SK-N-SH treated with all-trans-retinoic acid at 6 μM for 48 hours (cell line): ENCODE measurements around the gene NLRP13.

Experiments
- ATAC-seq: fragments of 200-7000 bp; cut with Tn5 transposase; 3 replicates; pipeline ENCODE4 v1.9.1; 2020; ENCODE audit warnings: mild to moderate bottlenecking, moderate library complexity
- ARNTL ChIP-seq: fragments of 450-650 bp; formaldehyde crosslinking; IDR thresholded peaks from 2 replicates; pipeline ENCODE4 v1.5.0; 2020; ENCODE audit warnings: low read depth, mild to moderate bottlenecking, moderate library complexity, borderline replicate concordance
- BACH2 ChIP-seq: fragments of 250-450 bp; sonication (Bioruptor Pico); IDR thresholded peaks from 2 replicates; pipeline ENCODE4 v1.9.0; 2021; ENCODE audit warnings: mild to moderate bottlenecking, borderline replicate concordance
- ESRRG ChIP-seq: fragments of 250-450 bp; sonication (Bioruptor Pico); IDR thresholded peaks from 2 replicates; pipeline ENCODE4 v1.6.1; 2021; ENCODE audit warnings: mild to moderate bottlenecking
- GLIS3 ChIP-seq: fragments of 250-450 bp; sonication (Bioruptor Pico); IDR thresholded peaks from 2 replicates; pipeline ENCODE4 v1.5.0; 2020; ENCODE audit warnings: mild to moderate bottlenecking, moderate library complexity
- OSR1 ChIP-seq: fragments of 250-450 bp; sonication (Bioruptor Pico); IDR thresholded peaks from 2 replicates; pipeline ENCODE4 v1.8.0; 2022; ENCODE audit warnings: moderate library complexity, mild to moderate bottlenecking, inconsistent platforms
- PPARA ChIP-seq: fragments of 250-450 bp; sonication (Bioruptor Pico); IDR thresholded peaks from 2 replicates; pipeline ENCODE4 v1.5.0; 2020; ENCODE audit warnings: mild to moderate bottlenecking, borderline replicate concordance
- SNAI2 ChIP-seq: fragments of 250-450 bp; sonication (Bioruptor Pico); IDR thresholded peaks from 2 replicates; pipeline ENCODE4 v1.5.0; 2020; ENCODE audit warnings: mild to moderate bottlenecking, moderate library complexity
- TCF4 ChIP-seq: fragments of 250-450 bp; sonication (Bioruptor Pico); IDR thresholded peaks from 2 replicates; pipeline ENCODE4 v1.8.0; 2021; ENCODE audit warnings: mild to moderate bottlenecking, moderate library complexity, borderline replicate concordance
- TOX ChIP-seq: fragments of 250-450 bp; sonication (Bioruptor Pico); IDR thresholded peaks from 2 replicates; pipeline ENCODE4 v1.8.0; 2021; ENCODE audit warnings: mild to moderate bottlenecking, moderate library complexity, borderline replicate concordance
- ZC3H10 ChIP-seq: fragments of 250-450 bp; sonication (Bioruptor Pico); IDR thresholded peaks from 2 replicates; pipeline ENCODE4 v1.5.1; 2021; ENCODE audit warnings: mild to moderate bottlenecking, moderate library complexity
- ZFP3 ChIP-seq: fragments of 250-450 bp; sonication (Bioruptor Pico); IDR thresholded peaks from 2 replicates; pipeline ENCODE4 v1.5.0; 2020; ENCODE audit warnings: mild to moderate bottlenecking, moderate library complexity
- ZFP30 ChIP-seq: fragments of 450-650 bp; formaldehyde crosslinking; IDR thresholded peaks from 2 replicates; pipeline ENCODE4 v1.5.0; 2022; ENCODE audit warnings: mild to moderate bottlenecking, moderate library complexity
- ZNF565 ChIP-seq: fragments of 450-650 bp; formaldehyde crosslinking; conservative IDR thresholded peaks from 2 replicates; pipeline ENCODE4 v1.5.0; 2020; ENCODE audit warnings: low read depth, mild to moderate bottlenecking, moderate library complexity
- TF ChIP-seq, protein P1 (sequence below): fragments of 250-450 bp; sonication (Bioruptor Pico); IDR thresholded peaks from 2 replicates; pipeline ENCODE4 v1.8.0; 2021; ENCODE audit warnings: low read depth, mild to moderate bottlenecking, moderate library complexity, borderline replicate concordance
- TF ChIP-seq, protein P2 (sequence below): fragments of 250-450 bp; sonication (Bioruptor Pico); IDR thresholded peaks from 2 replicates; pipeline ENCODE4 v1.5.0; 2020; ENCODE audit warnings: mild to moderate bottlenecking, moderate library complexity
- TF ChIP-seq, protein P3 (sequence below): fragments of 250-450 bp; sonication (Bioruptor Pico); IDR thresholded peaks from 2 replicates; pipeline ENCODE4 v1.8.0; 2020; ENCODE audit warnings: mild to moderate bottlenecking, moderate library complexity, borderline replicate concordance
- TF ChIP-seq, protein P4 (sequence below): fragments of 250-450 bp; sonication (Bioruptor Pico); IDR thresholded peaks from 2 replicates; pipeline ENCODE4 v1.5.1; 2020; ENCODE audit warnings: low read depth, mild to moderate bottlenecking, moderate library complexity

Gene NLRP13

DNA sequence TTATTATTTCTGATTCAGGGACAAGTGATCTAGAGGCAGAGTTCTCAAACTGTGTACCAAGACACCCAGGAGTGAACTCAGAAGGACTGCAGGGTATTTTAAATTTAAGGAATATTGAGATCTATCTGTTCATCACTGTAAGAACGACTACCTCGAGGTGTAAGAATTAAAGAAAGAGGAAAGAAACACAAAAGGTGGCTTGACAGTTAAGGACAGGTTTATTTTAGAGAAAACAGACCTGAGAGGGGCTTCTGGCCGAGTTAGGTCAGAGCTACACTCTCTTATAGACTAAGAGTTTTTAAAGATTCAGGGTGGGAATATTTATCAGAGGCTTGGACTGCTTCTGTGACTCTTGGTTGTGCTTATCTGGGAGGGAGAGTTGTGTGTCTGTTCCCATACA lies 41.8 kb upstream of the NLRP13 start (continued):
- TF ChIP-seq, protein P1, sequence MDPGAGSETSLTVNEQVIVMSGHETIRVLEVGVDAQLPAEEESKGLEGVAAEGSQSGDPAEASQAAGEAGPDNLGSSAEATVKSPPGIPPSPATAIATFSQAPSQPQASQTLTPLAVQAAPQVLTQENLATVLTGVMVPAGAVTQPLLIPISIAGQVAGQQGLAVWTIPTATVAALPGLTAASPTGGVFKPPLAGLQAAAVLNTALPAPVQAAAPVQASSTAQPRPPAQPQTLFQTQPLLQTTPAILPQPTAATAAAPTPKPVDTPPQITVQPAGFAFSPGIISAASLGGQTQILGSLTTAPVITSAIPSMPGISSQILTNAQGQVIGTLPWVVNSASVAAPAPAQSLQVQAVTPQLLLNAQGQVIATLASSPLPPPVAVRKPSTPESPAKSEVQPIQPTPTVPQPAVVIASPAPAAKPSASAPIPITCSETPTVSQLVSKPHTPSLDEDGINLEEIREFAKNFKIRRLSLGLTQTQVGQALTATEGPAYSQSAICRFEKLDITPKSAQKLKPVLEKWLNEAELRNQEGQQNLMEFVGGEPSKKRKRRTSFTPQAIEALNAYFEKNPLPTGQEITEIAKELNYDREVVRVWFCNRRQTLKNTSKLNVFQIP (CRISPR knock-in tag): no peak

DNA sequence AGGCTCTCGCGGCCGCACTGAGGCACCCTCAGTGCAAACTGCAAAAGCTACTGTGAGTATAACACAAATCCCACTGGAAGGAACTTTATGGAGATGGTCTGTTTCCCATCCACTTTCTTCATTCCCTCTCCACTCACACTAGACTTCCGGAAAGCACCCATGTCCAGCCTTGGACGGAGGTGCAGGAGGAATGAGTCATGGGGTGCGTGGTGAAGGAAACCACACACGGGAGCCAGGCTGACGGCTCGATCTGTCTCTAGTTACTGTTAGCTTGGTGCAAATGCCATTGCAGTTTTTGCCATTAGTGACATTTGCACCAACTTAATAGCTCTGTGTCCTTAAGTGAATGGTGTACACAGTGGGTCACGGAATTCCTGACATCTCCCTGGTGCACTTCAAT lies 30.1 kb upstream of the NLRP13 start:
- no peak for TF ChIP-seq ESRRG (CRISPR knock-in tag)
- TF ChIP-seq, protein P1 (CRISPR knock-in tag): no peak
- no peak for TF ChIP-seq TCF4 (CRISPR knock-in tag)
- no peak for TF ChIP-seq GLIS3 (CRISPR knock-in tag)
- TF ChIP-seq ZFP30 (CRISPR knock-in tag): no peak
- TF ChIP-seq, protein P2, sequence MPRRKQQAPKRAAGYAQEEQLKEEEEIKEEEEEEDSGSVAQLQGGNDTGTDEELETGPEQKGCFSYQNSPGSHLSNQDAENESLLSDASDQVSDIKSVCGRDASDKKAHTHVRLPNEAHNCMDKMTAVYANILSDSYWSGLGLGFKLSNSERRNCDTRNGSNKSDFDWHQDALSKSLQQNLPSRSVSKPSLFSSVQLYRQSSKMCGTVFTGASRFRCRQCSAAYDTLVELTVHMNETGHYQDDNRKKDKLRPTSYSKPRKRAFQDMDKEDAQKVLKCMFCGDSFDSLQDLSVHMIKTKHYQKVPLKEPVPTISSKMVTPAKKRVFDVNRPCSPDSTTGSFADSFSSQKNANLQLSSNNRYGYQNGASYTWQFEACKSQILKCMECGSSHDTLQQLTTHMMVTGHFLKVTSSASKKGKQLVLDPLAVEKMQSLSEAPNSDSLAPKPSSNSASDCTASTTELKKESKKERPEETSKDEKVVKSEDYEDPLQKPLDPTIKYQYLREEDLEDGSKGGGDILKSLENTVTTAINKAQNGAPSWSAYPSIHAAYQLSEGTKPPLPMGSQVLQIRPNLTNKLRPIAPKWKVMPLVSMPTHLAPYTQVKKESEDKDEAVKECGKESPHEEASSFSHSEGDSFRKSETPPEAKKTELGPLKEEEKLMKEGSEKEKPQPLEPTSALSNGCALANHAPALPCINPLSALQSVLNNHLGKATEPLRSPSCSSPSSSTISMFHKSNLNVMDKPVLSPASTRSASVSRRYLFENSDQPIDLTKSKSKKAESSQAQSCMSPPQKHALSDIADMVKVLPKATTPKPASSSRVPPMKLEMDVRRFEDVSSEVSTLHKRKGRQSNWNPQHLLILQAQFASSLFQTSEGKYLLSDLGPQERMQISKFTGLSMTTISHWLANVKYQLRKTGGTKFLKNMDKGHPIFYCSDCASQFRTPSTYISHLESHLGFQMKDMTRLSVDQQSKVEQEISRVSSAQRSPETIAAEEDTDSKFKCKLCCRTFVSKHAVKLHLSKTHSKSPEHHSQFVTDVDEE (CRISPR knock-in tag): no peak
- no peak for TF ChIP-seq SNAI2 (CRISPR knock-in tag)
- TF ChIP-seq OSR1 (CRISPR knock-in tag): no peak
- TF ChIP-seq BACH2: no peak
- TF ChIP-seq ARNTL: no peak
- TF ChIP-seq, all 23 proteins: peak for 0
- no peak for ATAC-seq

DNA sequence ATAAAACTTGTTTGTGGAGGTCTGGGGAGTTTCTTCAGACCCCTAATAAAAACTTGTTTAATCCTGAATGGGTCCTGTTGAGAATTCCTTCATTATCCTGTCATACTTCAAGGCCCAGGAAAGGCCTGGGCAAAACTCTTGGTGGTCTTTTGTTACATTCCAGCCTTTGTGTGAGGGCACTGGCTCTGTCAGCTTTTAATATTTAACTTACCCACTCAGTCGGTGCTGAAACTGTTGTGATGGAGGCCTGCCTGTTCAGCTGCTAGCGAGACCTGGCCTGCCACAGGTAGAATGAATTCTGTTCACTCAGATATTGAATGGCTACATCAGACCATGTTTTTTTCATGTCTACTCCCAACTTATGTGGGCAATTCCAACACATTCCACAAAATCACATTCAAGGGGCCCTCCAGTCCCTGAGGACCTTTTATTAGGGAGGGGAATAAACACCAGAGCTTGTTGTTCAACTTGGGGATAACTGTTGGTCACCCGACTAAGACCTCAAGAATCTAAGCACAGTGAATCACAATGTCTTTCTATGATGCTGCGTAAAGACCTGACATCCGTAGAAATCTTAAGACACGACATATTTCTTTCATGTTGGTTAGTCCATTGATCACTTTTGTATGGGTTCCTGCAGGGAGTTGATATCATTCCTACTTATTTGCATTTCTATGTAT lies 28.0 kb upstream of the NLRP13 start:
- no peak for ATAC-seq
- TF ChIP-seq, protein P3, sequence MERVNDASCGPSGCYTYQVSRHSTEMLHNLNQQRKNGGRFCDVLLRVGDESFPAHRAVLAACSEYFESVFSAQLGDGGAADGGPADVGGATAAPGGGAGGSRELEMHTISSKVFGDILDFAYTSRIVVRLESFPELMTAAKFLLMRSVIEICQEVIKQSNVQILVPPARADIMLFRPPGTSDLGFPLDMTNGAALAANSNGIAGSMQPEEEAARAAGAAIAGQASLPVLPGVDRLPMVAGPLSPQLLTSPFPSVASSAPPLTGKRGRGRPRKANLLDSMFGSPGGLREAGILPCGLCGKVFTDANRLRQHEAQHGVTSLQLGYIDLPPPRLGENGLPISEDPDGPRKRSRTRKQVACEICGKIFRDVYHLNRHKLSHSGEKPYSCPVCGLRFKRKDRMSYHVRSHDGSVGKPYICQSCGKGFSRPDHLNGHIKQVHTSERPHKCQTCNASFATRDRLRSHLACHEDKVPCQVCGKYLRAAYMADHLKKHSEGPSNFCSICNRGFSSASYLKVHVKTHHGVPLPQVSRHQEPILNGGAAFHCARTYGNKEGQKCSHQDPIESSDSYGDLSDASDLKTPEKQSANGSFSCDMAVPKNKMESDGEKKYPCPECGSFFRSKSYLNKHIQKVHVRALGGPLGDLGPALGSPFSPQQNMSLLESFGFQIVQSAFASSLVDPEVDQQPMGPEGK (CRISPR knock-in tag): no peak
- no peak for TF ChIP-seq SNAI2 (CRISPR knock-in tag)
- no peak for TF ChIP-seq TCF4 (CRISPR knock-in tag)
- TF ChIP-seq ESRRG (CRISPR knock-in tag): no peak
- no peak for TF ChIP-seq BACH2
- no peak for TF ChIP-seq PPARA
- no peak for TF ChIP-seq ZFP3
- TF ChIP-seq, protein P1 (CRISPR knock-in tag): no peak
- TF ChIP-seq ZC3H10 (CRISPR knock-in tag): no peak
- TF ChIP-seq ARNTL: no peak
- TF ChIP-seq TOX: no peak
- no peak for TF ChIP-seq ZFP30 (CRISPR knock-in tag)

DNA sequence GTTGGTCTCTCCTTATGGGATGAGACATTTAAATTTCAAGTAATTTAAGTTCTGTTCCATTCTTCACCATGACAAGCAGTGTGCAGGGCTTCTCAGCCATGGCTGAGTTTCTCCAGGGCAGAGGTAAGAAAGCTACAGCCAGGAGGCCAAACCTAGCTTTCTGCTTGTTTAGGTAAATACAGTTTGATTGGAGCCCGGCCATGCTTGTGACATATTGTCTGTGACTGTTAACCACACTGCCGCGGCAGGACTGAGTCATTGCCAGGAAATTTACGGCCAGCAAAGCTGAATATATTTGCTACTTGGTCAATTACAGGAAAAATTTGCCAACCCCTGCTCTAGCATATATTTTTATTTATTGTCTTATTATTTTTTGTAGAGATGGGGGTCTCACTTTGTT lies 26.2 kb upstream of the NLRP13 start:
- TF ChIP-seq ESRRG (CRISPR knock-in tag): no peak
- TF ChIP-seq, protein P4, sequence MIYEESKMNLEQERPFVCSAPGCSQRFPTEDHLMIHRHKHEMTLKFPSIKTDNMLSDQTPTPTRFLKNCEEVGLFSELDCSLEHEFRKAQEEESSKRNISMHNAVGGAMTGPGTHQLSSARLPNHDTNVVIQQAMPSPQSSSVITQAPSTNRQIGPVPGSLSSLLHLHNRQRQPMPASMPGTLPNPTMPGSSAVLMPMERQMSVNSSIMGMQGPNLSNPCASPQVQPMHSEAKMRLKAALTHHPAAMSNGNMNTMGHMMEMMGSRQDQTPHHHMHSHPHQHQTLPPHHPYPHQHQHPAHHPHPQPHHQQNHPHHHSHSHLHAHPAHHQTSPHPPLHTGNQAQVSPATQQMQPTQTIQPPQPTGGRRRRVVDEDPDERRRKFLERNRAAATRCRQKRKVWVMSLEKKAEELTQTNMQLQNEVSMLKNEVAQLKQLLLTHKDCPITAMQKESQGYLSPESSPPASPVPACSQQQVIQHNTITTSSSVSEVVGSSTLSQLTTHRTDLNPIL: no peak
- TF ChIP-seq SNAI2 (CRISPR knock-in tag): no peak
- TF ChIP-seq BACH2: no peak
- TF ChIP-seq ZNF565 (CRISPR knock-in tag): no peak
- TF ChIP-seq, protein P3 (CRISPR knock-in tag): no peak
- 0 out of 3 replicates have a peak, but pooled peaks have one; percentile 22 for ATAC-seq
